Smooth muscle cell (in vitro differentiated cells): ENCODE measurements around the gene CCDC150. TPM values are rescaled to one million over a fixed set of nuclear protein-coding genes. Genes with fewer than 3 reads are reported as not detected.

Source experiments
- DNase-seq: peaks from one replicate; lab custom pipeline; 2025; ENCODE audit not compliant: unreplicated experiment; lab: John Stamatoyannopoulos, UW
- H2AFZ ChIP-seq: fragments of 200-600 bp; sonication (generic); 2 replicates; pipeline ENCODE4 v1.6.0; 2016; ENCODE audit warnings: antibody characterized with exemption, low read depth, mild to moderate bottlenecking
- H3F3A ChIP-seq: fragments of 200-600 bp; sonication (generic); 2 replicates; pipeline ENCODE4 v1.6.0; 2017; ENCODE audit warnings: antibody characterized with exemption, low read depth
- H3K27ac ChIP-seq: fragments of 200-600 bp; sonication (generic); 2 replicates; pipeline ENCODE4 v1.5.1; 2016; ENCODE audit warnings: low read depth, mild to moderate bottlenecking
- H3K27me3 ChIP-seq: fragments of 200-600 bp; sonication (generic); 2 replicates; pipeline ENCODE4 v1.6.1; 2016; ENCODE audit warnings: low read depth, mild to moderate bottlenecking
- H3K36me3 ChIP-seq: fragments of 200-600 bp; sonication (generic); 2 replicates; pipeline ENCODE4 v1.5.1; 2016; ENCODE audit warnings: low read depth
- H3K4me1 ChIP-seq: fragments of 200-600 bp; sonication (generic); 2 replicates; pipeline ENCODE4 v1.5.1; 2016; ENCODE audit warnings: low read depth
- H3K4me2 ChIP-seq: fragments of 200-600 bp; sonication (generic); 2 replicates; pipeline ENCODE4 v1.6.0; 2016; ENCODE audit warnings: mild to moderate bottlenecking
- H3K4me3 ChIP-seq: fragments of 200-600 bp; sonication (generic); 2 replicates; pipeline ENCODE4 v1.5.1; 2016; ENCODE audit warnings: mild to moderate bottlenecking
- H3K79me2 ChIP-seq: fragments of 200-600 bp; sonication (generic); 2 replicates; pipeline ENCODE4 v1.6.0; 2016; ENCODE audit warnings: low read depth, mild to moderate bottlenecking
- H3K9ac ChIP-seq: fragments of 200-600 bp; sonication (generic); 2 replicates; pipeline ENCODE4 v1.6.0; 2016; ENCODE audit warnings: low read depth
- H3K9me3 ChIP-seq: fragments of 200-600 bp; sonication (generic); replicated peaks from 2 replicates; pipeline ENCODE4 v1.5.1; 2016; ENCODE audit warnings: low read depth
- H4K20me1 ChIP-seq: fragments of 200-600 bp; sonication (generic); 2 replicates; pipeline ENCODE4 v1.6.0; 2016; ENCODE audit warnings: low read depth
- WGBS: methylation state at CpG from one replicate; pipeline ENCODE4 v1.1.7; 2016; ENCODE audit warnings: low lambda C conversion rate; 5-methylcytosine and 5-hydroxymethylcytosine counted together
- polyA plus RNA-seq: library from polyadenylated mRNA; unstranded; fragments of >200 nt; fragmentation: Nextera tagmentation; extraction: Ambion mirVana; gene quantifications from 2 replicates; pipeline ENCODE4 v1.2.1, GENCODE V29; 2016
- total RNA-seq: library from RNA; depleted of rRNA; stranded (reverse); fragments of >200 nt; gene quantifications from 2 replicates; pipeline ENCODE4 v1.2.3, GENCODE V29; 2014
- TF ChIP-seq, protein P1 (sequence below): fragments of 200-600 bp; sonication (generic); IDR thresholded peaks from 2 replicates; pipeline ENCODE4 v1.5.1; 2017; ENCODE audit warnings: borderline replicate concordance, mild to moderate bottlenecking, antibody characterized with exemption; ENCODE audit not compliant: insufficient read depth, poor library complexity, severe bottlenecking

The CCDC150 gene
- total and polyA plus RNA-seq, 2 experiments from 2014 or later: 2.0 to 2.5 TPM

DNA sequence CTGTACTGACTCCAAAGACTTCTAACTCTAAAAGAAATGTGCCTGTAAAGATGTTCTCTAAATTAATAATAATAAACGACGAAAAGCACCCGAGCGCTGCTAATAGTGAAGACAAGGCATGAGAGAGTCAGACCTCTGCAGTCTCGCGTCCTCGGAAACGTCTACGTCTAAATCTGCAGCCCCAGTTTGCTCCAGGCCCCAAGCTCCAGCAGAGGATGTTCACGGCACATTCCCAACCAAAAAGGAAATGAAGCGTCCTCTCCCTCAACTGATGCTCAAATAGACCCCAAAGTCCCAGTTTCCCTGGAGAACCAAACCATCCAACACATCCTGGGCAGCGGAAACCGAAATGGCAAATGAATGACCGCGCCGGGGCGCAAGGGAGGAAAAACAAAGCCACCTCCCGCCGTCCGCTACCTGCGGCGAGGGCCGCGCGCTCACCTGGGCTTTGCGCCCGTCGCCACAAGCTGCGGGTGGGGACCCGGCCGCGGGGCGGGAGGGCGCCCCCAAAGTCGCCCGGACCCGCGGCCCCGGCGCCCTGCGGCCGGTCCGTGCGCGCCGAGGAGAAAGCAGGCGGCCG is 47.1 kb upstream of the CCDC150 start:
- TF ChIP-seq, protein P1, sequence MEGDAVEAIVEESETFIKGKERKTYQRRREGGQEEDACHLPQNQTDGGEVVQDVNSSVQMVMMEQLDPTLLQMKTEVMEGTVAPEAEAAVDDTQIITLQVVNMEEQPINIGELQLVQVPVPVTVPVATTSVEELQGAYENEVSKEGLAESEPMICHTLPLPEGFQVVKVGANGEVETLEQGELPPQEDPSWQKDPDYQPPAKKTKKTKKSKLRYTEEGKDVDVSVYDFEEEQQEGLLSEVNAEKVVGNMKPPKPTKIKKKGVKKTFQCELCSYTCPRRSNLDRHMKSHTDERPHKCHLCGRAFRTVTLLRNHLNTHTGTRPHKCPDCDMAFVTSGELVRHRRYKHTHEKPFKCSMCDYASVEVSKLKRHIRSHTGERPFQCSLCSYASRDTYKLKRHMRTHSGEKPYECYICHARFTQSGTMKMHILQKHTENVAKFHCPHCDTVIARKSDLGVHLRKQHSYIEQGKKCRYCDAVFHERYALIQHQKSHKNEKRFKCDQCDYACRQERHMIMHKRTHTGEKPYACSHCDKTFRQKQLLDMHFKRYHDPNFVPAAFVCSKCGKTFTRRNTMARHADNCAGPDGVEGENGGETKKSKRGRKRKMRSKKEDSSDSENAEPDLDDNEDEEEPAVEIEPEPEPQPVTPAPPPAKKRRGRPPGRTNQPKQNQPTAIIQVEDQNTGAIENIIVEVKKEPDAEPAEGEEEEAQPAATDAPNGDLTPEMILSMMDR: no peak
- peaks cover 7% of the 10 kb centered on the region for H3K4me1 ChIP-seq
- no peaks in the 10 kb centered on the region for H3K36me3 ChIP-seq
- H3K79me2 ChIP-seq: peaks cover 34% of the 10 kb centered on the region
- peak overlapping the region; percentile 98 for H3K4me2 ChIP-seq
- peak overlapping the region; percentile 74 for H3K27ac ChIP-seq
- peaks cover 9% of the 10 kb centered on the region for H3F3A ChIP-seq
- peak overlapping the region; percentile 91 for H3K4me3 ChIP-seq
- under 1% methylated on average over 42 of the region's 48 CpGs for WGBS
- H2AFZ ChIP-seq: peak overlapping the region; percentile 86
- H3K27me3 ChIP-seq: no peaks in the 10 kb centered on the region
- H4K20me1 ChIP-seq: no peaks in the 10 kb centered on the region
- H3K9me3 ChIP-seq: no peaks in the 10 kb centered on the region
- H3K9ac ChIP-seq: peak overlapping the region; percentile 60
- peak; percentile 25 for DNase-seq

DNA sequence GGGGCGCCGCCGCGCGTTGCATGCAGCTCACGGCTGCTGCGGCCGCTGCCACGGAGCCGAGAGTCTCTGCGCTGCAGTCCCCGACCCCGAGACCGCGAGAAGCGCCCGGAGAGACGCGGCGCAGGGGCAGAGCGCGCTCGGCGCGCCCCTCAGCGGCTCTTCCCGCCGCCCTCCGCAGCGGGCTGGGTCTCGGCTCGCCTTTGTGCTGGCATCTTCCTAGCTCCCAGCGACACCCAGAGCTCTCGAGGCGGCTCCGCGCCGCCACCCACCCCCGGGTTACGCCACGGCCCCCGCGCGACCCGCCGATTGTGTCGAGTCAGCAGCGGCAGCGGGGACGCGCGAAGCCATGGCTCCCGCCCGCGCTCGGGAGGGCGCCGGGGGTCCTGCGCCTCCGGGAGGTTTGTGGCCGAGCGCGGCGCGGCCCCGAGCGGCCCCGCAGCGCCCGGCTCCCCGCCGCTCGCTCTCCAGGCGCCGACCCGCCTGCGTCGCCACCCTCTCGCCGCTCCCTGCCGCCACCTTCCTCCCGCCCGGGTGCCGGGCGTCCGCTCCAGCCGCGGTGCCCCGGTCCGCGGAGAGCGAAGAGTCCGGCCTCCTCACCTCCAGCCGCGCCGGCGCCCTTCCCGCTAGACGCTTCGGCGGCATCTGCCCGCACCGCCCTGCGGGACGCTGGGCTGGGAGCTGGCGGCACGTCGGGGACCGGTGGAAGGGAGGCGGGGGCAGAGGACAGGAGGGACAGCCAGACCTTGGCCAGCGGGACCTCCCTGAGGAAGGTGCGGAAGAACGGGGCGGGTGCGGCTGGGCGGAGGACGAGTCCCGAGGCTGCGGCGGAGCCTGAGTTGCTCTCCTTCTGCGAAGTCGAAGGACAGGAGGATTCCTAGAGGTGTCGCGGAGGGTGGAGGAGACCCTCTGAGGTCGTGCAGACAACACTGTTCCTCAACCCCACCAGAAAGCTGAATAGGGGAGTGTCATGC is 46.3 kb upstream of the CCDC150 start, which contains the start of gene HECW2:
TSS of gene HECW2 (minus strand) at position 644 of the 971 bp plus-strand sequence.
- Histone ChIP-seq H3K4me3 (peak within 1 kb of the TSS; percentile 91), H3K79me2 (peaks cover 31% of the 10 kb centered on the region), H2AFZ (peak within 1 kb of the TSS; percentile 89), H4K20me1 (no peaks in the 10 kb centered on the region), H3K27me3 (no peaks in the 10 kb centered on the region), H3K36me3 (no peaks in the 10 kb centered on the region), H3K4me2 (peak within 1 kb of the TSS; percentile 98), H3K4me1 (peaks cover 7% of the 10 kb centered on the region), H3F3A (peaks cover 9% of the 10 kb centered on the region), H3K9me3 (no peaks in the 10 kb centered on the region), H3K27ac (peak within 1 kb of the TSS; percentile 74), H3K9ac (peak within 1 kb of the TSS; percentile 82)
- WGBS: under 1% methylated on average over 79 of the region's 125 CpGs
- peak; percentile 51 for DNase-seq
- TF ChIP-seq, protein P1: no peak

DNA sequence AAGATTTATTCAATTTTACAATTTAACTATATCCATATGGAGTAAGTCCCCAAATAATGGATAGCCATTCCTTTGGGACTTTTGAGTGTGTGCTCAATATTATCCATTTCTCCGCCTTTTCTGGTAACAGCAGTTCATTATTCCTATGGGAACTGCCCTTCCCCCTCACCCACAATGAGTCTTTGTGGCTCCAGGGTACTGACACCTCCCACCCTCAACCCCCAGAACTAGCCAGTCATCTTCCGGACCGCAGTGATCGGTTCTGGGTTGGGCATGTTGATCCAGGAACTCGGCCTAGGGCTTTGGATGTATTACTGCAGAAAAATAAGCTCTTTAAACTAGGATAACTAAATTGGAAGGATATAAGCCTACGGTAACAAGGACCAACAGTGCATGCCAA is 45.4 kb upstream of the CCDC150 start:
- no peaks in the 10 kb centered on the region for H4K20me1 ChIP-seq
- H3K4me3 ChIP-seq: peak overlapping the region; percentile 91
- H2AFZ ChIP-seq: no peak overlapping the region
- 74% methylated on average over 6 of the region's 6 CpGs for WGBS
- H3K9ac ChIP-seq: no peak overlapping the region
- H3K9me3 ChIP-seq: no peaks in the 10 kb centered on the region
- no peaks in the 10 kb centered on the region for H3K36me3 ChIP-seq
- no peak for DNase-seq
- H3K4me2 ChIP-seq: peak overlapping the region; percentile 98
- no peaks in the 10 kb centered on the region for H3K27me3 ChIP-seq
- H3F3A ChIP-seq: peaks cover 9% of the 10 kb centered on the region
- H3K27ac ChIP-seq: no peak overlapping the region
- TF ChIP-seq, protein P1: no peak
- H3K4me1 ChIP-seq: peaks cover 7% of the 10 kb centered on the region
- H3K79me2 ChIP-seq: peaks cover 23% of the 10 kb centered on the region
